ENCODE results near the gene C11orf52.

DNA sequence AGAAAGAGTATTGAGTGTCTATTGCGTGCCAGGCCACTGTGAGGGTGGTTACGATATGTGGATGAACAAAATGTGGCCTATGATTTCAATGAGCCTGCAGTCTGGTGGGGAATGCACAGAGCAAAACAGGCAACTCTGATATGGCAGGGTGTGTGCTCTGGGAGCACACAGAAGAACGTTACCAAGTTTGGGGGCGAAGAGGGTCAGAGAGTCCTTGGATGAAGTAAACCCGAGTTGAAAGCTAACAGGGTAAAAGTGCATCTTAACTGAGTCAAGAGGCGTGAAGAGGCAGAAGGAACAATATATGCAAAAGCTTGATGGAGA lies 39.1 kb upstream of the C11orf52 start:
- TF ChIP-seq CTCF (IDR thresholded peaks at IDR 0.05) (no peak), POLR2A (IDR thresholded peaks at IDR 0.05) (no peak)

All from Peyer's patch (tissue), 4 donors.